Sigmoid colon (tissue), 7 donors: ENCODE measurements around the gene SMARCC2. TPM values are rescaled to one million over a fixed set of nuclear protein-coding genes. Genes with fewer than 3 reads are reported as not detected.

ENCODE experiments used
- DNase-seq: peaks from one replicate; pipeline ENCODE4 v3.0.0-alpha.2; 2019
- H3K27ac ChIP-seq, 4 donors: fragments of 200-600 bp; sonication (generic); one replicate each; pipeline ENCODE4 v1.5.1; 2016 to 2019; ENCODE audit warnings: mild to moderate bottlenecking in 1 of 4
- H3K27me3 ChIP-seq, 3 donors: fragments of 200-600 bp; sonication (generic); one replicate each; pipeline ENCODE4 v1.5.1; 2019; ENCODE audit warnings: mild to moderate bottlenecking in 1 of 3
- H3K36me3 ChIP-seq, 4 donors: fragments of 200-600 bp; sonication (generic); one replicate each; pipeline ENCODE4 v1.5.1; 2016 to 2019
- H3K4me1 ChIP-seq, 4 donors: fragments of 200-600 bp; sonication (generic); one replicate each; pipeline ENCODE4 v1.5.1; 2017 to 2019
- H3K4me3 ChIP-seq, 4 donors: fragments of 200-600 bp; sonication (generic); one replicate each; pipeline ENCODE4 v1.5.1; 2017 to 2019; ENCODE audit warnings: mild to moderate bottlenecking in 2 of 4, moderate library complexity in 1 of 4
- H3K9me3 ChIP-seq, 4 donors: fragments of 200-600 bp in 3 of 4; sonication (generic) in 3 of 4; one replicate each; pipeline versions ENCODE4 v1.5.1 to v1.6.1; 2013 to 2019
- CTCF ChIP-seq, 4 experiments: fragments of 450-650 bp in 3 of 4; fragments of 200-600 bp in 1 of 4; IDR thresholded peaks; one replicate each; pipeline ENCODE4 v1.5.1; 2016 to 2019; ENCODE audit warnings: antibody characterized with exemption in 4 of 4, mild to moderate bottlenecking in 3 of 4, moderate library complexity in 2 of 4
- EP300 ChIP-seq, 4 donors: sonication (generic); formaldehyde crosslinking; IDR thresholded peaks; one replicate each; pipeline ENCODE4 v1.6.1; 2017; ENCODE audit warnings: antibody characterized with exemption in 4 of 4
- POLR2A ChIP-seq, 2 donors: fragments of 450-650 bp; IDR thresholded peaks; one replicate each; pipeline ENCODE4 v1.6.1; 2016; ENCODE audit warnings: antibody characterized with exemption in 2 of 2, mild to moderate bottlenecking in 2 of 2, moderate library complexity in 2 of 2
- POLR2AphosphoS5 ChIP-seq, 4 donors: sonication (generic); formaldehyde crosslinking; IDR thresholded peaks; one replicate each; pipeline ENCODE4 v1.6.1; 2017; ENCODE audit warnings: antibody characterized with exemption in 4 of 4
- WGBS, 2 donors: extraction: QIAGEN DNeasy Blood & Tissue Kit; methylation state at CpG; one replicate each; pipeline ENCODE4 v1.1.7; 2013; 5-methylcytosine and 5-hydroxymethylcytosine counted together
- intact Hi-C: fragments of 100-400 bp; cut with DNase I; formaldehyde crosslinking; loops from one replicate; pipeline ENCODE4 v1.15.1; 2023
- polyA plus RNA-seq, 3 donors: library from polyadenylated mRNA; stranded (reverse); fragments of 200-250 nt; gene quantifications; one replicate each; pipeline ENCODE4 v1.2.3, GENCODE V29; 2013
- total RNA-seq, 4 donors: library from RNA; depleted of rRNA; stranded (reverse); fragments of >200 nt; gene quantifications; one replicate each; pipeline ENCODE4 v1.1.0, GENCODE V29; 2016
- donor health status: healthy with polysubstance abuse.
- donor health status: Bipolar disorder and iron deficiency.
- donor health status: healthy.

The SMARCC2 gene
- total and polyA plus RNA-seq, 7 donors = 18.0 to 135 (median 55.7) TPM

GRCh38 chr12:56151672-56152131 is 37.6 kb downstream of the SMARCC2 start:
- intact Hi-C loops = loop anchor here (2.0 kb wide), 1 partner anchor 23 kb away; the partner anchor contains the start of gene ESYT1

GRCh38 chr12:56150563-56150962 is 38.7 kb downstream of the SMARCC2 start:
- Histone ChIP-seq H3K36me3 (no peaks in the 10 kb centered on the region), H3K9me3 (no peaks in the 10 kb centered on the region), H3K27me3 (no peaks in the 10 kb centered on the region), H3K4me3 (no peak overlapping the region), H3K27ac (no peak overlapping the region), H3K4me1 (peaks cover 0 to 27% (median 18%) of the 10 kb centered on the region in 4 donors)
- WGBS, 2 donors = 64 to 65% methylated on average over 3 of the region's 3 CpGs
- intact Hi-C loops = loop anchor here (2.0 kb wide), 1 partner anchor 22 kb away; the partner anchor contains the start of gene ESYT1
- TF ChIP-seq EP300 (IDR thresholded peaks at IDR 0.05) (no peak), POLR2AphosphoS5 (IDR thresholded peaks at IDR 0.05) (peak in 2 of 4 donors; percentile 33 to 50), POLR2A (IDR thresholded peaks at IDR 0.05) (no peak), CTCF (IDR thresholded peaks at IDR 0.05) (no peak)
- DNase-seq = no peak

More at GRCh38 chr12:56151672-56152131, 37.6 kb downstream of the SMARCC2 start:
- no peak for DNase-seq
- H3K4me1 ChIP-seq = peaks cover 0 to 31% (median 20%) of the 10 kb centered on the region in 4 donors
- 1 to 5% methylated on average over 12 of the region's 12 CpGs for WGBS, 2 donors
- peak overlapping the region; percentile 59 to 79 (median 68) for H3K4me3 ChIP-seq
- H3K9me3 ChIP-seq = no peaks in the 10 kb centered on the region
- H3K27ac ChIP-seq = peak overlapping the region; percentile 92 to 97 (median 94)
- TF ChIP-seq CTCF (IDR thresholded peaks at IDR 0.05) = peak in 3 of 4 experiments; percentile 13 to 63 (median 40)
- TF ChIP-seq POLR2AphosphoS5 (IDR thresholded peaks at IDR 0.05) = no peak
- H3K27me3 ChIP-seq = no peaks in the 10 kb centered on the region
- no peaks in the 10 kb centered on the region for H3K36me3 ChIP-seq

GRCh38 chr12:56146492-56147460 is 42.5 kb downstream of the SMARCC2 start:
- intact Hi-C loops = no loop called here
- Histone ChIP-seq H3K27me3 (no peaks in the 10 kb centered on the region), H3K4me1 (peaks cover 0 to 10% (median 6%) of the 10 kb centered on the region in 4 donors), H3K4me3 (no peak overlapping the region), H3K9me3 (no peaks in the 10 kb centered on the region), H3K27ac (peak overlapping the region in 3 of 4 donors; percentile 46 to 69 (median 50)), H3K36me3 (peaks cover 17 to 36% (median 30%) of the 10 kb centered on the region in 4 donors)
- 19 to 68% methylated on average over 13 of the region's 13 CpGs for WGBS, 2 donors
- no peak for DNase-seq
- TF ChIP-seq POLR2A (IDR thresholded peaks at IDR 0.05) = no peak
- no peak for TF ChIP-seq EP300 (IDR thresholded peaks at IDR 0.05)
- no peak for TF ChIP-seq CTCF (IDR thresholded peaks at IDR 0.05)
- TF ChIP-seq POLR2AphosphoS5 (IDR thresholded peaks at IDR 0.05) = no peak

- no peaks in the 10 kb centered on the region for H3K9me3 ChIP-seq
- H3K4me3 ChIP-seq = no peak overlapping the region
- no peaks in the 10 kb centered on the region for H3K27me3 ChIP-seq
- intact Hi-C loops = no loop called here
- TF ChIP-seq POLR2A (IDR thresholded peaks at IDR 0.05) (no peak), POLR2AphosphoS5 (IDR thresholded peaks at IDR 0.05) (no peak), CTCF (IDR thresholded peaks at IDR 0.05) (no peak), EP300 (IDR thresholded peaks at IDR 0.05) (no peak)
- H3K27ac ChIP-seq = peak overlapping the region in 1 of 4 donors; percentile 40
- no peaks in the 10 kb centered on the region for H3K4me1 ChIP-seq
- 86 to 88% methylated on average over 3 of the region's 3 CpGs for WGBS, 2 donors
- peaks cover 26 to 49% (median 42%) of the 10 kb centered on the region in 4 donors for H3K36me3 ChIP-seq
- DNase-seq = no peak
Observed at GRCh38 chr12:56145217-56145616, 44.1 kb downstream of the SMARCC2 start.
